CD4-positive, CD25-positive, alpha-beta regulatory T cell (primary cell): Measurements from ENCODE around the gene CACNA1B. TPM values are rescaled to one million over a fixed set of nuclear protein-coding genes. Genes with fewer than 3 reads are reported as not detected.

Source experiments
- ATAC-seq, 2 donors: fragments of 150-1000 bp; cut with Tn5 transposase; one replicate each; pipeline ENCODE4 v1.10.0; 2021; ENCODE audit warnings: low read depth in 2 of 2, moderate number of reproducible peaks in 2 of 2, moderate library complexity in 1 of 2
- DNase-seq, 3 donors: peaks; one replicate each; pipeline versions ENCODE4 v3.0.0 to v3.0.0-alpha.2; 2012 to 2022; ENCODE audit warnings: mixed read lengths in 1 of 3
- H3K27ac ChIP-seq: one replicate; pipeline ENCODE4 v1.7.0; 2013; ENCODE audit warnings: mild to moderate bottlenecking, low read length; ENCODE audit not compliant: insufficient read depth, poor library complexity, severe bottlenecking
- H3K27me3 ChIP-seq: one replicate; pipeline ENCODE4 v1.7.0; 2013; ENCODE audit warnings: low read length; ENCODE audit not compliant: control insufficient read depth, insufficient read depth
- H3K36me3 ChIP-seq: one replicate; pipeline ENCODE4 v1.7.0; 2013; ENCODE audit warnings: mild to moderate bottlenecking, low read length, moderate library complexity; ENCODE audit not compliant: control insufficient read depth, insufficient read depth
- H3K4me1 ChIP-seq: 2 replicates; pipeline ENCODE4 v1.7.0; 2013; ENCODE audit warnings: mild to moderate bottlenecking, low read length; ENCODE audit not compliant: insufficient read depth, control insufficient read depth, poor library complexity, severe bottlenecking
- H3K4me3 ChIP-seq: one replicate; pipeline ENCODE4 v1.7.0; 2013; ENCODE audit warnings: low read depth, mild to moderate bottlenecking, low read length, moderate library complexity
- H3K9me3 ChIP-seq, 2 experiments: 1 replicate in 1 of 2; 2 replicates in 1 of 2; pipeline ENCODE4 v1.7.0; 2013; ENCODE audit warnings: low read length in 2 of 2, mild to moderate bottlenecking in 1 of 2, moderate library complexity in 1 of 2; ENCODE audit not compliant: control insufficient read depth in 2 of 2
- H3K27ac Mint-ChIP-seq, 3 donors: one replicate each; pipeline ENCODE4 v1.8.0; 2020 to 2022; ENCODE audit warnings: mild to moderate bottlenecking in 3 of 3, mixed read lengths in 3 of 3, moderate library complexity in 2 of 3
- H3K27me3 Mint-ChIP-seq: one replicate; pipeline ENCODE4 v1.8.0; 2022; ENCODE audit warnings: mild to moderate bottlenecking, mixed read lengths
- H3K36me3 Mint-ChIP-seq: one replicate; pipeline ENCODE4 v1.8.0; 2020; ENCODE audit warnings: mixed read lengths
- H3K4me1 Mint-ChIP-seq, 4 donors: one replicate each; pipeline ENCODE4 v1.8.0; 2020 to 2022; ENCODE audit warnings: mixed read lengths in 4 of 4, mild to moderate bottlenecking in 1 of 4
- H3K4me3 Mint-ChIP-seq, 4 donors: one replicate each; pipeline ENCODE4 v1.8.0; 2020 to 2022; ENCODE audit warnings: mild to moderate bottlenecking in 4 of 4, mixed read lengths in 4 of 4, moderate library complexity in 3 of 4
- H3K9me3 Mint-ChIP-seq, 7 donors: one replicate each; pipeline ENCODE4 v1.8.0; 2020 to 2022; ENCODE audit warnings: mixed read lengths in 7 of 7, mild to moderate bottlenecking in 3 of 7, moderate library complexity in 2 of 7
- polyA plus RNA-seq, 4 donors: library from polyadenylated mRNA; unstranded; fragments of 300-500 nt; fragmentation: Illumina TruSeq; gene quantifications; one replicate each; pipeline ENCODE4 v1.2.3, GENCODE V29; 2021
- total RNA-seq: library from RNA; stranded (reverse); gene quantifications from one replicate; pipeline ENCODE4 v1.2.3, GENCODE V29; 2022

Gene CACNA1B
- total and polyA plus RNA-seq, 5 donors from 2014 or later, result not detected

- Histone ChIP-seq H3K4me1 (no peaks in the 10 kb centered on the region), H3K36me3 (no peaks in the 10 kb centered on the region), H3K4me3 (no peak overlapping the region), H3K27ac (no peak overlapping the region), H3K9me3 (no peaks in the 10 kb centered on the region), H3K27me3 (no peaks in the 10 kb centered on the region)
- H3K27me3 Mint-ChIP-seq, result peaks cover 4% of the 10 kb centered on the region
- no peaks in the 10 kb centered on the region for H3K9me3 Mint-ChIP-seq
- DNase-seq (no peak), ATAC-seq (no peak)
- no peak overlapping the region for H3K4me3 Mint-ChIP-seq
- no peak overlapping the region for H3K27ac Mint-ChIP-seq
- no peaks in the 10 kb centered on the region for H3K36me3 Mint-ChIP-seq
- no peaks in the 10 kb centered on the region for H3K4me1 Mint-ChIP-seq
Measured at GRCh38 chr9:138117101-138117750, 239.6 kb downstream of the CACNA1B start.

GRCh38 chr9:138117836-138118235, 240.3 kb downstream of the CACNA1B start:
- no peaks in the 10 kb centered on the region for H3K9me3 ChIP-seq
- H3K9me3 Mint-ChIP-seq, result no peaks in the 10 kb centered on the region
- no peak overlapping the region for H3K27ac Mint-ChIP-seq
- no peaks in the 10 kb centered on the region for H3K27me3 ChIP-seq
- no peak overlapping the region for H3K27ac ChIP-seq
- no peak overlapping the region for H3K4me3 ChIP-seq
- DNase-seq (no peak), ATAC-seq (no peak)
- no peaks in the 10 kb centered on the region for H3K36me3 Mint-ChIP-seq
- no peaks in the 10 kb centered on the region for H3K4me1 ChIP-seq
- H3K36me3 ChIP-seq, result no peaks in the 10 kb centered on the region
- peaks cover 4% of the 10 kb centered on the region for H3K27me3 Mint-ChIP-seq
- no peak overlapping the region for H3K4me3 Mint-ChIP-seq
- H3K4me1 Mint-ChIP-seq, result no peaks in the 10 kb centered on the region

GRCh38 chr9:138118601-138119071, 241.1 kb downstream of the CACNA1B start:
- Histone ChIP-seq H3K27ac (no peak overlapping the region), H3K9me3 (no peaks in the 10 kb centered on the region), H3K4me1 (no peaks in the 10 kb centered on the region), H3K36me3 (no peaks in the 10 kb centered on the region), H3K27me3 (no peaks in the 10 kb centered on the region), H3K4me3 (no peak overlapping the region)
- ATAC-seq (no peak), DNase-seq (no peak)
- Mint-ChIP-seq H3K36me3 (no peaks in the 10 kb centered on the region), H3K9me3 (no peaks in the 10 kb centered on the region), H3K4me3 (no peak overlapping the region), H3K27ac (no peak overlapping the region), H3K4me1 (peaks cover 0 to 1% (median 0%) of the 10 kb centered on the region in 4 donors), H3K27me3 (peaks cover 4% of the 10 kb centered on the region)

- Mint-ChIP-seq H3K9me3 (no peaks in the 10 kb centered on the region), H3K4me1 (peaks cover 0 to 6% (median 0%) of the 10 kb centered on the region in 4 donors), H3K27me3 (peaks cover 4% of the 10 kb centered on the region), H3K27ac (no peak overlapping the region), H3K4me3 (no peak overlapping the region), H3K36me3 (no peaks in the 10 kb centered on the region)
- Histone ChIP-seq H3K9me3 (no peaks in the 10 kb centered on the region), H3K36me3 (no peaks in the 10 kb centered on the region), H3K4me3 (no peak overlapping the region), H3K27ac (no peak overlapping the region), H3K4me1 (no peaks in the 10 kb centered on the region), H3K27me3 (no peaks in the 10 kb centered on the region)
- DNase-seq (no peak), ATAC-seq (no peak)
Measured at GRCh38 chr9:138119202-138120027, 241.8 kb downstream of the CACNA1B start.

- DNase-seq (no peak), ATAC-seq (no peak)
- Mint-ChIP-seq H3K27me3 (peaks cover 4% of the 10 kb centered on the region), H3K4me3 (no peak overlapping the region), H3K4me1 (peaks cover 0 to 6% (median 0%) of the 10 kb centered on the region in 4 donors), H3K36me3 (no peaks in the 10 kb centered on the region), H3K9me3 (no peaks in the 10 kb centered on the region), H3K27ac (no peak overlapping the region)
- no peak overlapping the region for H3K4me3 ChIP-seq
- no peaks in the 10 kb centered on the region for H3K9me3 ChIP-seq
- no peaks in the 10 kb centered on the region for H3K27me3 ChIP-seq
- H3K4me1 ChIP-seq, result no peaks in the 10 kb centered on the region
- no peaks in the 10 kb centered on the region for H3K36me3 ChIP-seq
- H3K27ac ChIP-seq, result no peak overlapping the region
Measured at GRCh38 chr9:138120072-138120471, 242.5 kb downstream of the CACNA1B start.

GRCh38 chr9:138120511-138121437, 243.2 kb downstream of the CACNA1B start:
- Histone ChIP-seq H3K4me1 (no peaks in the 10 kb centered on the region), H3K36me3 (no peaks in the 10 kb centered on the region), H3K27me3 (no peaks in the 10 kb centered on the region), H3K27ac (no peak overlapping the region), H3K9me3 (no peaks in the 10 kb centered on the region), H3K4me3 (no peak overlapping the region)
- Mint-ChIP-seq H3K36me3 (no peaks in the 10 kb centered on the region), H3K4me1 (peaks cover 0 to 6% (median 0%) of the 10 kb centered on the region in 4 donors), H3K4me3 (no peak overlapping the region), H3K27ac (no peak overlapping the region), H3K27me3 (peaks cover 4% of the 10 kb centered on the region), H3K9me3 (no peaks in the 10 kb centered on the region)
- ATAC-seq, result no peak
- DNase-seq, result no peak

GRCh38 chr9:138121438-138122050, 244.0 kb downstream of the CACNA1B start:
- ATAC-seq (no peak), DNase-seq (no peak)
- H3K36me3 Mint-ChIP-seq, result no peaks in the 10 kb centered on the region
- no peaks in the 10 kb centered on the region for H3K36me3 ChIP-seq
- H3K4me3 ChIP-seq, result no peak overlapping the region
- H3K4me1 Mint-ChIP-seq, result peaks cover 0 to 6% (median 0%) of the 10 kb centered on the region in 4 donors
- no peaks in the 10 kb centered on the region for H3K4me1 ChIP-seq
- no peak overlapping the region for H3K27ac Mint-ChIP-seq
- H3K9me3 Mint-ChIP-seq, result no peaks in the 10 kb centered on the region
- no peak overlapping the region for H3K27ac ChIP-seq
- no peak overlapping the region for H3K4me3 Mint-ChIP-seq
- H3K27me3 Mint-ChIP-seq, result peaks cover 4% of the 10 kb centered on the region
- no peaks in the 10 kb centered on the region for H3K9me3 ChIP-seq
- H3K27me3 ChIP-seq, result no peaks in the 10 kb centered on the region
